GM23338 (cell line): ENCODE results near the gene CD40. TPM values are rescaled to one million over a fixed set of nuclear protein-coding genes. Genes with fewer than 3 reads are reported as not detected.
A peak's percentile ranks its signal among the peaks of the same experiment; 100 is the strongest.

Source experiments
- ATAC-seq: fragments of 200-7000 bp; cut with Tn5 transposase; 3 replicates; pipeline ENCODE4 v1.9.1; 2020
- DNase-seq: peaks from one replicate; pipeline ENCODE4 v3.0.0-alpha.2; 2015; ENCODE audit warnings: low spot score
- H2AFZ ChIP-seq: fragments of 200-600 bp; sonication (generic); 2 replicates; pipeline ENCODE4 v1.8.0; 2016; ENCODE audit warnings: antibody characterized with exemption, mild to moderate bottlenecking, moderate library complexity
- H3F3A ChIP-seq: fragments of 200-600 bp; sonication (generic); replicated peaks from 2 replicates; pipeline ENCODE4 v1.8.0; 2017; ENCODE audit warnings: antibody characterized with exemption, mixed run types, low read depth
- H3K27ac ChIP-seq: fragments of 200-600 bp; sonication (generic); 2 replicates; pipeline ENCODE4 v1.6.1; 2016; ENCODE audit warnings: low read depth
- H3K27me3 ChIP-seq: fragments of 200-600 bp; sonication (generic); 2 replicates; pipeline ENCODE4 v1.8.0; 2016; ENCODE audit warnings: mild to moderate bottlenecking, mixed run types, moderate library complexity; ENCODE audit not compliant: insufficient read depth
- H3K36me3 ChIP-seq: fragments of 200-600 bp; sonication (generic); 2 replicates; pipeline ENCODE4 v1.8.0; 2016; ENCODE audit warnings: mild to moderate bottlenecking; ENCODE audit not compliant: insufficient read depth
- H3K4me1 ChIP-seq: fragments of 200-600 bp; sonication (generic); 2 replicates; pipeline ENCODE4 v1.8.0; 2016; ENCODE audit warnings: mild to moderate bottlenecking, moderate library complexity; ENCODE audit not compliant: insufficient read depth
- H3K4me2 ChIP-seq: fragments of 200-600 bp; sonication (generic); 2 replicates; pipeline ENCODE4 v1.7.1; 2017; ENCODE audit warnings: mixed run types
- H3K4me3 ChIP-seq: fragments of 200-600 bp; sonication (generic); 2 replicates; pipeline ENCODE4 v1.6.1; 2016; ENCODE audit warnings: mixed run types
- H3K79me2 ChIP-seq: fragments of 200-600 bp; sonication (generic); replicated peaks from 2 replicates; pipeline ENCODE4 v1.8.0; 2017; ENCODE audit warnings: mild to moderate bottlenecking; ENCODE audit not compliant: insufficient read depth
- H3K9me2 ChIP-seq: fragments of 200-600 bp; sonication (generic); 2 replicates; pipeline ENCODE4 v1.8.0; 2017; ENCODE audit not compliant: insufficient read depth
- H4K20me1 ChIP-seq: fragments of 200-600 bp; sonication (generic); replicated peaks from 2 replicates; pipeline ENCODE4 v1.8.0; 2017; ENCODE audit warnings: mild to moderate bottlenecking; ENCODE audit not compliant: insufficient read depth
- H3K27ac Mint-ChIP-seq: 2 replicates; pipeline ENCODE4 v1.8.0; 2020; ENCODE audit warnings: inconsistent platforms, mild to moderate bottlenecking, moderate library complexity, mixed read lengths
- H3K27me3 Mint-ChIP-seq: 3 replicates; pipeline ENCODE4 v1.8.0; 2022; ENCODE audit warnings: low read depth, mild to moderate bottlenecking, moderate library complexity, mixed read lengths, inconsistent platforms; ENCODE audit not compliant: insufficient read depth, poor library complexity
- H3K36me3 Mint-ChIP-seq: 3 replicates; pipeline ENCODE4 v1.8.0; 2021; ENCODE audit warnings: low read depth, mild to moderate bottlenecking, inconsistent platforms, moderate library complexity, mixed read lengths
- H3K4me1 Mint-ChIP-seq: 3 replicates; pipeline ENCODE4 v1.8.0; 2020; ENCODE audit warnings: mild to moderate bottlenecking, inconsistent platforms, mixed read lengths
- H3K4me3 Mint-ChIP-seq: 3 replicates; pipeline ENCODE4 v1.8.0; 2021; ENCODE audit warnings: moderate library complexity, mild to moderate bottlenecking, inconsistent platforms, mixed read lengths
- H3K9me3 Mint-ChIP-seq: 3 replicates; pipeline ENCODE4 v1.8.0; 2020; ENCODE audit warnings: moderate library complexity, mild to moderate bottlenecking, inconsistent platforms, mixed read lengths
- JUNB ChIP-seq: IDR thresholded peaks from one replicate; pipeline ENCODE4 v1.6.1; 2016; ENCODE audit warnings: antibody characterized with exemption; ENCODE audit not compliant: unreplicated experiment
- NANOG ChIP-seq: IDR thresholded peaks from 2 replicates; pipeline ENCODE4 v1.6.1; 2016; ENCODE audit warnings: antibody characterized with exemption, borderline replicate concordance
- POLR2AphosphoS5 ChIP-seq: IDR thresholded peaks from 2 replicates; pipeline ENCODE4 v1.6.1; 2016; ENCODE audit warnings: antibody characterized with exemption, low read depth
- polyA plus RNA-seq: library from polyadenylated mRNA; unstranded; fragments of >200 nt; fragmentation: Nextera tagmentation; extraction: Ambion mirVana; gene quantifications from 2 replicates; pipeline ENCODE4 v1.2.1, GENCODE V29; 2016
- total RNA-seq: library from RNA; depleted of rRNA; stranded (reverse); fragments of >200 nt; shearing (Covaris generic); gene quantifications from 2 replicates; pipeline ENCODE4 v1.2.3, GENCODE V29; 2014
- TF ChIP-seq, protein P1 (sequence below): fragments of 250-450 bp; sonication (Bioruptor Pico); IDR thresholded peaks from 2 replicates; pipeline ENCODE4 v1.5.0; 2020; ENCODE audit warnings: mild to moderate bottlenecking, moderate library complexity
- TF ChIP-seq, protein P2 (sequence below), 2 experiments: fragments of 200-600 bp in 1 of 2; sonication (generic) in 1 of 2; conservative IDR thresholded peaks; 2 replicates each; pipeline versions ENCODE4 v1.5.1 to v1.6.1; 2016 to 2017; ENCODE audit warnings: antibody characterized with exemption in 2 of 2, low read depth in 2 of 2, mild to moderate bottlenecking in 2 of 2, moderate library complexity in 1 of 2
- TF ChIP-seq, protein P3 (sequence below): IDR thresholded peaks from one replicate; pipeline ENCODE4 v1.6.1; 2018; ENCODE audit warnings: antibody characterized with exemption; ENCODE audit not compliant: unreplicated experiment

CD40 gene
- total and polyA plus RNA-seq, 2 experiments from 2014 or later: 15.4 to 18.9 TPM

DNA sequence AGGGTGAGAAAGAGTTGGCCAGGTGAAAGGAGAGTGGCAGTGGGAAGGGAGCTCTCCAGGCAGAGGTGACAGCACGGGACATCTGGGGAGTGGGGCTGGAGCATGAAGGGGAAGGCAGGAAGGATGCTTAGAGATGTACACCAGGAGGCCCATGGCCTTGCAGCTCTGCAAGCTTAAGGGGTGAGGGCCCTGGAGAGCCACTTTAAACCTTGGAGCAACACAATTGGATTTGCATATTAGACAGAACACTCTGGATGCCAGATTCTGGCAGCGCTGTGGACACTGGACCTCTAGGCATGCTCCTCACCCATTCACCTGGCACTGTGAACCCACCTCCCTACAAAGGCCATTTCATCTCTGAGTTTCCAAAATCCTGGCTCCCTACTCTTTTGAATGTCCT lies 3.7 kb upstream of the CD40 start (continued):
- TF ChIP-seq, protein P1, sequence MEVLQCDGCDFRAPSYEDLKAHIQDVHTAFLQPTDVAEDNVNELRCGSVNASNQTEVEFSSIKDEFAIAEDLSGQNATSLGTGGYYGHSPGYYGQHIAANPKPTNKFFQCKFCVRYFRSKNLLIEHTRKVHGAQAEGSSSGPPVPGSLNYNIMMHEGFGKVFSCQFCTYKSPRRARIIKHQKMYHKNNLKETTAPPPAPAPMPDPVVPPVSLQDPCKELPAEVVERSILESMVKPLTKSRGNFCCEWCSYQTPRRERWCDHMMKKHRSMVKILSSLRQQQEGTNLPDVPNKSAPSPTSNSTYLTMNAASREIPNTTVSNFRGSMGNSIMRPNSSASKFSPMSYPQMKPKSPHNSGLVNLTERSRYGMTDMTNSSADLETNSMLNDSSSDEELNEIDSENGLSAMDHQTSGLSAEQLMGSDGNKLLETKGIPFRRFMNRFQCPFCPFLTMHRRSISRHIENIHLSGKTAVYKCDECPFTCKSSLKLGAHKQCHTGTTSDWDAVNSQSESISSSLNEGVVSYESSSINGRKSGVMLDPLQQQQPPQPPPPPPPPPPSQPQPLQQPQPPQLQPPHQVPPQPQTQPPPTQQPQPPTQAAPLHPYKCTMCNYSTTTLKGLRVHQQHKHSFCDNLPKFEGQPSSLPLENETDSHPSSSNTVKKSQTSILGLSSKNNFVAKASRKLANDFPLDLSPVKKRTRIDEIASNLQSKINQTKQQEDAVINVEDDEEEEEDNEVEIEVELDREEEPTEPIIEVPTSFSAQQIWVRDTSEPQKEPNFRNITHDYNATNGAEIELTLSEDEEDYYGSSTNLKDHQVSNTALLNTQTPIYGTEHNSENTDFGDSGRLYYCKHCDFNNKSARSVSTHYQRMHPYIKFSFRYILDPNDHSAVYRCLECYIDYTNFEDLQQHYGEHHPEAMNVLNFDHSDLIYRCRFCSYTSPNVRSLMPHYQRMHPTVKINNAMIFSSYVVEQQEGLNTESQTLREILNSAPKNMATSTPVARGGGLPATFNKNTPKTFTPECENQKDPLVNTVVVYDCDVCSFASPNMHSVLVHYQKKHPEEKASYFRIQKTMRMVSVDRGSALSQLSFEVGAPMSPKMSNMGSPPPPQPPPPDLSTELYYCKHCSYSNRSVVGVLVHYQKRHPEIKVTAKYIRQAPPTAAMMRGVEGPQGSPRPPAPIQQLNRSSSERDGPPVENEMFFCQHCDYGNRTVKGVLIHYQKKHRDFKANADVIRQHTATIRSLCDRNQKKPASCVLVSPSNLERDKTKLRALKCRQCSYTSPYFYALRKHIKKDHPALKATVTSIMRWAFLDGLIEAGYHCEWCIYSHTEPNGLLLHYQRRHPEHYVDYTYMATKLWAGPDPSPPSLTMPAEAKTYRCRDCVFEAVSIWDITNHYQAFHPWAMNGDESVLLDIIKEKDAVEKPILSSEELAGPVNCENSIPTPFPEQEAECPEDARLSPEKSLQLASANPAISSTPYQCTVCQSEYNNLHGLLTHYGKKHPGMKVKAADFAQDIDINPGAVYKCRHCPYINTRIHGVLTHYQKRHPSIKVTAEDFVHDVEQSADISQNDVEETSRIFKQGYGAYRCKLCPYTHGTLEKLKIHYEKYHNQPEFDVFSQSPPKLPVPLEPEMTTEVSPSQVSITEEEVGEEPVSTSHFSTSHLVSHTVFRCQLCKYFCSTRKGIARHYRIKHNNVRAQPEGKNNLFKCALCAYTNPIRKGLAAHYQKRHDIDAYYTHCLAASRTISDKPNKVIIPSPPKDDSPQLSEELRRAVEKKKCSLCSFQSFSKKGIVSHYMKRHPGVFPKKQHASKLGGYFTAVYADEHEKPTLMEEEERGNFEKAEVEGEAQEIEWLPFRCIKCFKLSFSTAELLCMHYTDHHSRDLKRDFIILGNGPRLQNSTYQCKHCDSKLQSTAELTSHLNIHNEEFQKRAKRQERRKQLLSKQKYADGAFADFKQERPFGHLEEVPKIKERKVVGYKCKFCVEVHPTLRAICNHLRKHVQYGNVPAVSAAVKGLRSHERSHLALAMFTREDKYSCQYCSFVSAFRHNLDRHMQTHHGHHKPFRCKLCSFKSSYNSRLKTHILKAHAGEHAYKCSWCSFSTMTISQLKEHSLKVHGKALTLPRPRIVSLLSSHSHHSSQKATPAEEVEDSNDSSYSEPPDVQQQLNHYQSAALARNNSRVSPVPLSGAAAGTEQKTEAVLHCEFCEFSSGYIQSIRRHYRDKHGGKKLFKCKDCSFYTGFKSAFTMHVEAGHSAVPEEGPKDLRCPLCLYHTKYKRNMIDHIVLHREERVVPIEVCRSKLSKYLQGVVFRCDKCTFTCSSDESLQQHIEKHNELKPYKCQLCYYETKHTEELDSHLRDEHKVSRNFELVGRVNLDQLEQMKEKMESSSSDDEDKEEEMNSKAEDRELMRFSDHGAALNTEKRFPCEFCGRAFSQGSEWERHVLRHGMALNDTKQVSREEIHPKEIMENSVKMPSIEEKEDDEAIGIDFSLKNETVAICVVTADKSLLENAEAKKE (CRISPR knock-in tag): no peak
- TF ChIP-seq JUNB: no peak

DNA sequence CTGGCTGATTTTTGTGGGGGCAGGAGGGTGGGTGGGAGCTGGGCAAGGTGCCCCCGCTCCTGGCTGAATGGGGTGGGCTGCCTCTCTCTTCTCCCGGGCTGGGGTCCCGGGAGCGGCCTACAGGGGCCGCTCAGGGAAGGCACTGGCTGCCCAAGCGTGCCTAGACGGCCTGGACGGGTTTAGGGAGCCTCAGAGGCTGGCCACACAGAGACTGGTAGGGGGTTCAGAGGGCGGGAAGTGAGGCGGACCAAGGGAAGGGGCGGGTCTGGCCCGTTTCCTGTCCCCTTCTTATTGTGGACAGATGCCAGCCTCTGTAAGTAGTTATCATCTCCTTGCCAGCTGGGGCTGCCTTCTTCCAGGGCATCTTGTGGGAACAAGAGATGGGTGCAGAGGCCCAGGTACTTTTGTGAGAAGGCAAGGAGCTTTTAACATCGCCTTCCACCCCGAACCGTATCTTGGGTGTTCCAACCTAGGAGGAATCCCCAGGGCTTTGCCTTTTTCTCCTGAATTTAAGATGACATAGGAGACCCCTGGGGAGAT lies 437 bp downstream of the CD40 start:
- ATAC-seq (peak; percentile 90), DNase-seq (peak; percentile 81)
- peak overlapping the region; percentile 96 for H2AFZ ChIP-seq
- Mint-ChIP-seq H3K27me3 (peaks cover 15% of the 10 kb centered on the region), H3K27ac (peak overlapping the region; percentile 64; the same call in 1 of the 2 replicates), H3K4me3 (peak overlapping the region; percentile 90), H3K36me3 (peaks cover 13% of the 10 kb centered on the region), H3K9me3 (no peaks in the 10 kb centered on the region), H3K4me1 (peaks cover 5% of the 10 kb centered on the region; the same call in 2 of the 3 replicates)
- no peaks in the 10 kb centered on the region for H3K79me2 ChIP-seq
- TF ChIP-seq, protein P2, sequence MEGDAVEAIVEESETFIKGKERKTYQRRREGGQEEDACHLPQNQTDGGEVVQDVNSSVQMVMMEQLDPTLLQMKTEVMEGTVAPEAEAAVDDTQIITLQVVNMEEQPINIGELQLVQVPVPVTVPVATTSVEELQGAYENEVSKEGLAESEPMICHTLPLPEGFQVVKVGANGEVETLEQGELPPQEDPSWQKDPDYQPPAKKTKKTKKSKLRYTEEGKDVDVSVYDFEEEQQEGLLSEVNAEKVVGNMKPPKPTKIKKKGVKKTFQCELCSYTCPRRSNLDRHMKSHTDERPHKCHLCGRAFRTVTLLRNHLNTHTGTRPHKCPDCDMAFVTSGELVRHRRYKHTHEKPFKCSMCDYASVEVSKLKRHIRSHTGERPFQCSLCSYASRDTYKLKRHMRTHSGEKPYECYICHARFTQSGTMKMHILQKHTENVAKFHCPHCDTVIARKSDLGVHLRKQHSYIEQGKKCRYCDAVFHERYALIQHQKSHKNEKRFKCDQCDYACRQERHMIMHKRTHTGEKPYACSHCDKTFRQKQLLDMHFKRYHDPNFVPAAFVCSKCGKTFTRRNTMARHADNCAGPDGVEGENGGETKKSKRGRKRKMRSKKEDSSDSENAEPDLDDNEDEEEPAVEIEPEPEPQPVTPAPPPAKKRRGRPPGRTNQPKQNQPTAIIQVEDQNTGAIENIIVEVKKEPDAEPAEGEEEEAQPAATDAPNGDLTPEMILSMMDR (conservative IDR thresholded peaks at IDR 0.05; ENCODE audit: low read depth in 2 of 2): peak in 1 of 2 experiments; percentile 9; a peak in 1 of 4 replicates
- TF ChIP-seq, protein P3, sequence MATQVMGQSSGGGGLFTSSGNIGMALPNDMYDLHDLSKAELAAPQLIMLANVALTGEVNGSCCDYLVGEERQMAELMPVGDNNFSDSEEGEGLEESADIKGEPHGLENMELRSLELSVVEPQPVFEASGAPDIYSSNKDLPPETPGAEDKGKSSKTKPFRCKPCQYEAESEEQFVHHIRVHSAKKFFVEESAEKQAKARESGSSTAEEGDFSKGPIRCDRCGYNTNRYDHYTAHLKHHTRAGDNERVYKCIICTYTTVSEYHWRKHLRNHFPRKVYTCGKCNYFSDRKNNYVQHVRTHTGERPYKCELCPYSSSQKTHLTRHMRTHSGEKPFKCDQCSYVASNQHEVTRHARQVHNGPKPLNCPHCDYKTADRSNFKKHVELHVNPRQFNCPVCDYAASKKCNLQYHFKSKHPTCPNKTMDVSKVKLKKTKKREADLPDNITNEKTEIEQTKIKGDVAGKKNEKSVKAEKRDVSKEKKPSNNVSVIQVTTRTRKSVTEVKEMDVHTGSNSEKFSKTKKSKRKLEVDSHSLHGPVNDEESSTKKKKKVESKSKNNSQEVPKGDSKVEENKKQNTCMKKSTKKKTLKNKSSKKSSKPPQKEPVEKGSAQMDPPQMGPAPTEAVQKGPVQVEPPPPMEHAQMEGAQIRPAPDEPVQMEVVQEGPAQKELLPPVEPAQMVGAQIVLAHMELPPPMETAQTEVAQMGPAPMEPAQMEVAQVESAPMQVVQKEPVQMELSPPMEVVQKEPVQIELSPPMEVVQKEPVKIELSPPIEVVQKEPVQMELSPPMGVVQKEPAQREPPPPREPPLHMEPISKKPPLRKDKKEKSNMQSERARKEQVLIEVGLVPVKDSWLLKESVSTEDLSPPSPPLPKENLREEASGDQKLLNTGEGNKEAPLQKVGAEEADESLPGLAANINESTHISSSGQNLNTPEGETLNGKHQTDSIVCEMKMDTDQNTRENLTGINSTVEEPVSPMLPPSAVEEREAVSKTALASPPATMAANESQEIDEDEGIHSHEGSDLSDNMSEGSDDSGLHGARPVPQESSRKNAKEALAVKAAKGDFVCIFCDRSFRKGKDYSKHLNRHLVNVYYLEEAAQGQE: no peak
- TF ChIP-seq NANOG (no peak), POLR2AphosphoS5 (no peak)
- peaks cover 19% of the 10 kb centered on the region; the same call in 1 of the 2 replicates for H4K20me1 ChIP-seq
- H3K4me2 ChIP-seq: peak overlapping the region; percentile 95
- no peaks in the 10 kb centered on the region for H3K9me2 ChIP-seq
- H3K27me3 ChIP-seq: peaks cover 27% of the 10 kb centered on the region
- no peak overlapping the region for H3K27ac ChIP-seq
- H3K4me1 ChIP-seq: peaks cover 7% of the 10 kb centered on the region
- H3K4me3 ChIP-seq: peak overlapping the region; percentile 78
- H3F3A ChIP-seq: 0 out of 2 replicates have a peak, but pooled peaks cover 3% of the 10 kb centered on the region
- no peaks in the 10 kb centered on the region for H3K36me3 ChIP-seq
